ENCODE results near the gene QDPR. TPM values are rescaled to one million over a fixed set of nuclear protein-coding genes. Genes with fewer than 3 reads are reported as not detected.
"Not testable (repeated sequence)": the region's sequence is repeated elsewhere in the genome, so short reads cannot be mapped to it uniquely, and the experiment has no call there.

Gene QDPR
- total and polyA plus RNA-seq, 4 donors: 23.4 to 45.4 (median 31.4) TPM

DNA sequence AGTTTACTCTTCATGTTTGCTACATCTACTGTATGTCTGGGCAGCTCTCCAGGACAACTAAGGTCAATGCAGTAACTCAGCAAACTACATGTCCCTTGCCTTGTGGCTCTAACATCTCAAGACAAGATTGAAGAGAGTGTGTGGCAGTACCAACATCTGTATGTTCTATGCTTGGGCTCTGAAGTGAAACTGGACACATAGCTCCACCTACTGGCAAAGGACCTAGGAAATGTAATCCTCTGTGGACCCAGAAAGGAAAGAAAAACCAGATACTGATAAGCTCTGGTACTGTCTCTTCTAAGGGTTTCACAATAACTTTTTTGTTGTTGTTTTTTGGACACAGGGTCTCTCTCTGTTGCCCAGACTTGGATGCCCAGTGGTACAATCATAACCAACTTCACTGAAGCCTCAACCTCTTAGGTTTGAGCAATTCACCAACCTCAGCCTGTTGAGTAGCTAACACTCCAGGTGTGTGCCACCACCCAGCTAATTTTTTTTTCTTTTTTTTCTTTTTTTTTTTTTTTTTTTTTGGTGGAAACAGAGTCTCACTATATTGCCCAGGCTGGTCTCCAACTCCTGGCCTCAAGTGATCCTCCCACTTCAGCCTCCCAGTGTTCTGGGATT lies 64.1 kb downstream of the QDPR start:
- Histone ChIP-seq H3K9ac (ENCODE audit: insufficient read depth in 1 of 2, low read length in 2 of 2) (no peak overlapping the region), H3K36me3 (ENCODE audit: control insufficient read depth in 4 of 4, insufficient read depth in 4 of 4, low read length in 4 of 4) (no peaks in the 10 kb centered on the region), H3K27me3 (ENCODE audit: control insufficient read depth in 3 of 3, insufficient read depth in 3 of 3, low read length in 2 of 3) (no peaks in the 10 kb centered on the region), H3K9me3 (ENCODE audit: control insufficient read depth in 4 of 4, insufficient read depth in 3 of 4, low read length in 3 of 4) (peaks cover 0 to 3% (median 0%) of the 10 kb centered on the region in 4 donors), H3K4me3 (no peak overlapping the region), H3K4me1 (ENCODE audit: control insufficient read depth in 5 of 5, insufficient read depth in 5 of 5, low read length in 5 of 5) (no peaks in the 10 kb centered on the region), H3K27ac (ENCODE audit: low read depth in 1 of 2, low read length in 1 of 2) (no peak overlapping the region)
- peak; percentile 66 to 90 (median 84) for DNase-seq
- ATAC-seq (ENCODE audit: insufficient read depth, low FRiP score): peak; percentile 88
- TF ChIP-seq CTCF (IDR thresholded peaks at IDR 0.05; ENCODE audit: control extremely low read depth, extremely low read depth): peak; percentile 48

GRCh38 chr4:17447056-17447455 lies 64.8 kb downstream of the QDPR start:
- no peaks in the 10 kb centered on the region for H3K36me3 ChIP-seq (ENCODE audit: control insufficient read depth in 4 of 4, insufficient read depth in 4 of 4, low read length in 4 of 4)
- no peaks in the 10 kb centered on the region for H3K27me3 ChIP-seq (ENCODE audit: control insufficient read depth in 3 of 3, insufficient read depth in 3 of 3, low read length in 2 of 3)
- peaks cover 0 to 3% (median 0%) of the 10 kb centered on the region in 4 donors for H3K9me3 ChIP-seq (ENCODE audit: control insufficient read depth in 4 of 4, insufficient read depth in 3 of 4, low read length in 3 of 4)
- ATAC-seq (ENCODE audit: insufficient read depth, low FRiP score) (no peak), DNase-seq (no peak)
- TF ChIP-seq CTCF (IDR thresholded peaks at IDR 0.05; ENCODE audit: control extremely low read depth, extremely low read depth): no peak
- WGBS, 2 donors: 78 to 79% methylated on average over 5 of the region's 5 CpGs
- H3K4me1 ChIP-seq (ENCODE audit: control insufficient read depth in 5 of 5, insufficient read depth in 5 of 5, low read length in 5 of 5): no peaks in the 10 kb centered on the region
- H3K9ac ChIP-seq (ENCODE audit: insufficient read depth in 1 of 2, low read length in 2 of 2): no peak overlapping the region
- no peak overlapping the region for H3K4me3 ChIP-seq
- H3K27ac ChIP-seq (ENCODE audit: low read depth in 1 of 2, low read length in 1 of 2): no peak overlapping the region

GRCh38 chr4:17442477-17442876 lies 69.4 kb downstream of the QDPR start:
- not testable (repeated sequence) for H3K27ac ChIP-seq (ENCODE audit: low read depth in 1 of 2, low read length in 1 of 2); DNase-seq; H3K9ac ChIP-seq (ENCODE audit: insufficient read depth in 1 of 2, low read length in 2 of 2); H3K36me3 ChIP-seq (ENCODE audit: control insufficient read depth in 4 of 4, insufficient read depth in 4 of 4, low read length in 4 of 4); ATAC-seq (ENCODE audit: insufficient read depth, low FRiP score); H3K4me1 ChIP-seq (ENCODE audit: control insufficient read depth in 5 of 5, insufficient read depth in 5 of 5, low read length in 5 of 5); H3K4me3 ChIP-seq; H3K9me3 ChIP-seq (ENCODE audit: control insufficient read depth in 4 of 4, insufficient read depth in 3 of 4, low read length in 3 of 4); H3K27me3 ChIP-seq (ENCODE audit: control insufficient read depth in 3 of 3, insufficient read depth in 3 of 3, low read length in 2 of 3)
- WGBS, 2 donors: 80 to 82% methylated on average over 1 of the region's 1 CpG

DNA sequence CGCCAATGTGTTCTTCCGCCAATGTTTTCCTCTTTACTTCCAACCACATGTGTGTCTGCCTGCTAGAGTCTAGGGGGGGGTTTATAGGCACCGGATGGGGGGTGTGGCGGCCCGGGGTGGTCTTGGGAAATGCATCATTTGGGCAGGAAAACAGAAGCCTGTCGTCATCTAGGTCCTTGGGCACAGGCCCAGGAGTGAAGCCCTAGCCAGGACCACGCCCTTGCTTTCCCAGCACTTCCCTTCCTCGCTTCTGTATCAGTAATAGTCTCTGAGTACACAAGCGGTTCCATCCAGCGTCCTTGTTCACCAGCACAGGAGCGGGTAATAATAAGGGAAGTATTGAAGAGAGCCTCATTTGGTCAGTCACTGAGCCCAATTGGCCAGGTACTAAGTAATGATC lies 74.5 kb downstream of the QDPR start:
- Histone ChIP-seq H3K9ac (ENCODE audit: insufficient read depth in 1 of 2, low read length in 2 of 2) (no peak overlapping the region), H3K27me3 (ENCODE audit: control insufficient read depth in 3 of 3, insufficient read depth in 3 of 3, low read length in 2 of 3) (no peaks in the 10 kb centered on the region), H3K9me3 (ENCODE audit: control insufficient read depth in 4 of 4, insufficient read depth in 3 of 4, low read length in 3 of 4) (no peaks in the 10 kb centered on the region), H3K27ac (ENCODE audit: low read depth in 1 of 2, low read length in 1 of 2) (peak overlapping the region in 1 of 2 donors; percentile 52), H3K36me3 (ENCODE audit: control insufficient read depth in 4 of 4, insufficient read depth in 4 of 4, low read length in 4 of 4) (no peaks in the 10 kb centered on the region), H3K4me3 (no peak overlapping the region), H3K4me1 (ENCODE audit: control insufficient read depth in 5 of 5, insufficient read depth in 5 of 5, low read length in 5 of 5) (peaks cover 0 to 7% (median 0%) of the 10 kb centered on the region in 5 donors)
- no peak for DNase-seq
- peak; percentile 27 for ATAC-seq (ENCODE audit: insufficient read depth, low FRiP score)
- no peak for TF ChIP-seq CTCF (IDR thresholded peaks at IDR 0.05; ENCODE audit: control extremely low read depth, extremely low read depth)
- 79 to 87% methylated on average over 11 of the region's 11 CpGs for WGBS, 2 donors
